K562 treated with DMSO at 1 percent for 24 hours (cell line): ENCODE results near the gene SPATA31A1. TPM values are rescaled to one million over a fixed set of nuclear protein-coding genes. Genes with fewer than 3 reads are reported as not detected.

Source experiments
- total RNA-seq: library from RNA; unstranded; fragments of 300-600 nt; gene quantifications from 2 replicates; pipeline ENCODE4 v1.2.3, GENCODE V29; 2022; ENCODE audit warnings: low read depth; ENCODE audit not compliant: insufficient read depth

Gene SPATA31A1
- total RNA-seq: not detected in 2 replicates

DNA sequence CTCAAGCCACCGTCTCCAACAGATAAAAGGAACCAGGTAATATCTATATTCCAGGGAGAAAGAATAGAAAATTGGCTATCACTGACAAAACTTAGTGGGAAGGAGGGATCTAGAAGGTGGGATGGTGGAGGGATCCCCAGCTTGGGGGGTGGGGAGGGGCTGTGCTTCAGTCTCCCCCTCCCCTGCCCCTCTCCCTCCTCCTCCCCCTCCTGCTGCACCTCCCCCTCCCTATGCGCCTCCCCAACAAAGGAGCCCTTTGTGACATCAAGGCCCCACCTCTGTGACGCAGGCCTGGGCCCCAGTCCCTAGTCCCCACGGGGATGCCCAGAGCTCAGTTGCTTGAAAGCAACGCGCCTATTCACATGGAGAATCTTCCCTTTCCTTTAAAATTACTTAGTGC, at the start of gene SPATA31A1:
Gene SPATA31A1 (plus strand): TSS at position 301 of the 400 bp plus-strand sequence. CDS start 62 bp downstream, at position 363.

Other genes with a start within 250 kb of the SPATA31A1 start
- gene CNTNAP3, start 67.5 kb upstream of the SPATA31A1 start, total RNA-seq: not detected in 2 replicates